HG03342 (cell line): ENCODE data around the gene CASK.
A peak's percentile ranks its signal among the peaks of the same experiment; 100 is the strongest.
"Not testable (repeated sequence)": the region's sequence is repeated elsewhere in the genome, so short reads cannot be mapped to it uniquely, and the experiment has no call there.

Experiments
- ATAC-seq: cut with Tn5 transposase; IDR thresholded peaks from one replicate; pipeline ENCODE4 v1.9.1; 2021; ENCODE audit warnings: mild to moderate bottlenecking, moderate library complexity; ENCODE audit not compliant: unreplicated experiment

Gene CASK

DNA sequence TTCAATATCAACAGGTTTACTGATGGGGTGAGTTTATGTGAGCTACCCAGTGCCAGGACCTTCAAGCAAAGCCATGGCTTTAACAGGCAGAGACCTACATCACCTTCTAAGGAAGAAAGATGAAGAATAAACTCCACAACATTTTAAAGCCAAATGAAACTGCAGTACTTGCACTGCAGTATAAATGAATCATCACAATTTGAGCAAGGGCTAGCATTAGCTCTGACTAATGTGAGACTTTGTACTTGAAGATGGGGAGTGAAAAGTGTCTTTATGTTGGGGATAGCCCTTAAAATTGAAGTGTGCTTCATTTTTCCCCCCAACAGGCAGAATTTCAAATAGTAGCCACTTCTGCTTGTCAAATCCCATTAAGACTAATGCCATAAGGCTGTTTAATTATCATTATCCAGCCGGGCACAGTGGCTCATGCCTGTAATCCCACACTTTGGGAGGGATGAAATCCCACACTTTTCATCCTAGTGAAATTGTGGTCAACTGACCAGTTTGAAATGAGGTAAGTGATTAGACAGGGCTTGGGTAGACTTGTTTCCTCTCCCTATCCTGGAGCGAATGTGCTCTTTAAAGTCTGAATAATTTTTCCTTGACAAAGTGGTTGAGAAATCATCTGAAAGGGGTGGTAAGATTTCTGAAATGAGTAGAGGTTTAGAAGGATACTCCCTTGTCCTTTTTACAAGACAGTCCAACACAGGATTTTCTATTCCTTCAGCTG lies 261.8 kb downstream of the CASK start:
- ATAC-seq, result no peak

DNA sequence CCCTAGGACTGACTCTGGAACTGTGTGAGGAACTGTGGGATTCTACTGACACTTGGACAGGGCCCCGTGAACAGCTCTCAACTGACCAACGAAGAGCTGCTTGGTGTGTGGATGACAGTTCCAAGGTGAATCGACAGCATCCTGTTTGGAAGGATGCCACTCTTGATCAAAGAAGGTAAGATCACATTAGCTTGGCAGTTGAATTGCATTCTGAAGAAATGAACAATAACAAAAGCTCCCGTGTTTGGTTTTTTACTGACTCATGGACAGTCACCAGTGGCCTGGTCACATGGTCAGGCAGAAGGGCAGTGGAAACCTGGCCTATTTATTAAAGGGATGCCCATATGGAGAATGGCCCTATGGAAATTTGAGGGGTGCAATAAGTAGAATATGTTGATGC lies 267.7 kb downstream of the CASK start:
- no peak for ATAC-seq

DNA sequence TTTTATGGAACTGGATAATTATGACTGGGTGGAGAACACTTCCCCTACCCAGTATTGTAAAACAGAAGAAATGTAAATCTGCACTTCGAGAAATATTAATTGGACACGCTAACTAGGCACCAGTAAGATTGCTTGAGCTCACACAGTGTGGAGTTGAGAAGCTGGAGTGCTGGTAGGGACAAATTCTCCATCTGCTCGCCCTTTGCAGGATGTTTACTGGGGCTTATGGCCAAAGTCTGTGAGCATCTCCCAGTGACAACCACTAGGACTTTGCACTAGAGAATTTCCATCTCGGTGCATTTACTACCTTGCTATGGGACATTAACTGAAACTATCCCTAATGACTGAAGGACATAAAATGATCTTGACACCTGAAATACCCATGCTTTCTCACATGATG lies 268.3 kb downstream of the CASK start:
- no peak for ATAC-seq

DNA sequence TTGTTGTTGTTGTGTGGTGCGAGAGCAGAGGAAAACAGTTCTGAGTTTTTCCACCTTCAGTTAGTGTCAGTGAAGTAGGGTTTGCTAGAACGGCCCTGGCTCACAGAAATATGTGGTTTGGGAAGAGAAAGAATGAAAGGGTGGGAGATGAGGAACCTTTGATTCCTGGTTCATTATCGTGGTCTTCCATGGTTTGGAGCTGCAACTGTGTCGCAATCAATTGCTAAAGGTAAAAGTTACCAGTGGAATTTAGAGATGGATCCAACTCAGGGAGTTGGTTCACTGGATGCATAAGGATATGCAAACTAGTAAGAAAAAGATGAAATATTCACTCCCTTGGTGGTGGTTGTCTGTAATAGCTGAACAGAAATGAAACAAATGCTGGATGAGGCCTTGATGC lies 270.2 kb downstream of the CASK start:
- no peak for ATAC-seq

DNA sequence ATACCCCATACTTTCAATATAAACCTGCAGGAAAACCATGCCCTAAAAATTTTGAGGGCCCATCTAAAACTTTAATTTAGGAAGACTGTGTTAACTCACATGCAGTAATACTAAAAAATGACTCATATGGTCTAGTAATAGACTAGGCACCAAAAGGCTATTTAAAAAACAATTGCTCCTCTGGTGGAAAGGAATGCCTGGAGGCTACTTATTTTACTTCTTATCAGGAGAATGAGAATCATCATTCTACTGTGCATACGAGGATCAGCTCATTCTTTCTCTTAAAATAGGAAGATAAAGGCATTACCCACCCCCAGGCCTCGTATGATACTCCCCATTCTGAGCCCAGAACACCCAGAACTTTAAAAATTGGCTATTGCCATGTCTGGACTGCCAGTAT lies 277.2 kb downstream of the CASK start:
- not testable (repeated sequence) for ATAC-seq

DNA sequence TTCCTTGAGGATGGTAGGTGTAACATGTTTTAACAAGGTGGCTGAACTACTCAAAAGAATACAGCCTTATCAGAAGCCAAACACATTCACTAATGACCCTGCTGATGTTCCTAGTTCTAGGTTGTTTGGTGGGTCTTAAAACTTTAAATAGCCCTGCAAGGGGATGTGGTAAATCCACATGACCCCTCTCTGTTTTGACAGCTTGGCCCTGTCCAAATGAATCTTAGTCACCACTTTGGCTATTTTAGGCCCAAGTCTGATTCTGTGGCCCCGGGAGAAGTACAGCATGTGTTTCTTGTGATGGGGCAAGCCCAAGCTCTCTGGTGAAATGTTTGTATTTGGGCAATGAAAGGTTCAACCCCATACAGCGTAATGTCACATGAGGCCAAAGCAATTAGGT lies 289.1 kb downstream of the CASK start:
- ATAC-seq, result no peak

DNA sequence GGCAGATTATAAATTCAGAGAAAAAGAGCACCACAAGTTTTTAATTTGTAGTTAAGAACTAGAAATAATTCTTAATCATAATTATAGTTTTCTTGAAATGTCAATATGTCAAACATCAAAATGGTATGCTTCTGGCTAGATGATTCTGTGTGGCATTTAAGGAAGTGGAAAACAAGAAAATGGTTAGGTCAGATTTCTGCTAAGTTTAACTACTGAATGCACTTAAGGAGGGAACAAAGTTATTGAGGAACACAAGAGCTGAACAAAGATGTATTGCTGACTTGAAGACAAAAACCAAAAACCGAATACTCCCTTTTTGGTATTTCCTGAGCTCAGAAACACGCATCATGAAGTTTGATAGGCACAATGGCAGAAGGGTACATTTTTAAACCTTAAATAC lies 293.3 kb downstream of the CASK start:
- no peak for ATAC-seq

DNA sequence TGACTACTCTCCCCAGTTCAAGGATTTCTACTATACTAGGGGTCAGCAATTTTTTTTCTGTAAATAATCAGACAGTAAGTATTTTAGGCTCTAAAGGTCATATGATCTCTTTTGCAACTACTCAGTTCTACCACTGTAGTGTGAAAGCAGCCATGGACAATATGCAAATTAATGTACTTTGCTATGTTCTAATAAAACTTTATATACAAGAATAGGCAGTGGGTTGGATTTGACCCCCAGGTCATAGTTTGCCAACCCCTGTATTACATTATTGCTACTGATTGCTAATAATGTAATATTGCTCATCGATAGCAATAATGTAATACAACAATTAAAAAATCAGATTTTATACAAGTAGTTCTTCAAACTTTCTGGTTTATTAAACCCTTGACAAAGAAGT lies 293.8 kb downstream of the CASK start:
- no peak for ATAC-seq

DNA sequence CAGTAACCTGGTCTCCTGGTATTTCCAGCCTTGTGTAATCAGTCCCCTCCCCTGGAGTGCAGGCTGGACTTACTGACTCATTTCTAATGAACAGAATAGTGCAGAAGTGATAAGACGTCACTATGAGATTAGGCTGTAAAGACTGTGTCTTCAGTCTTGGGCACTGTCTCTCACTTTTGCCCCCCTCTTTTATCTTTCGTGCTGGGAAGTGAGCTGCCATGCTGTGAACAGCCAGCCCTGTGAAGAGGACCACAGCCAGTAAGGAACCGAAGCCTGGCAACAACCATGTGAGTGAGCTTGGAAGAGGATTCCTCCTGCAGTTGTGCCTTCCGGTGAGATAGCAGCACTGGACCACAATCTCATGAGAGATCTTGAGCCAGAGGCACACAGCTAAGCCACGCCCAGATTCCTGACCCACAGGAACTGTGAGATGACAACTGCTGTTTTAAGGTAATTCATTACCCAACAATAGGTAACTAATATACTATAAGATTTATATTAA lies 302.1 kb downstream of the CASK start:
- ATAC-seq, result no peak

DNA sequence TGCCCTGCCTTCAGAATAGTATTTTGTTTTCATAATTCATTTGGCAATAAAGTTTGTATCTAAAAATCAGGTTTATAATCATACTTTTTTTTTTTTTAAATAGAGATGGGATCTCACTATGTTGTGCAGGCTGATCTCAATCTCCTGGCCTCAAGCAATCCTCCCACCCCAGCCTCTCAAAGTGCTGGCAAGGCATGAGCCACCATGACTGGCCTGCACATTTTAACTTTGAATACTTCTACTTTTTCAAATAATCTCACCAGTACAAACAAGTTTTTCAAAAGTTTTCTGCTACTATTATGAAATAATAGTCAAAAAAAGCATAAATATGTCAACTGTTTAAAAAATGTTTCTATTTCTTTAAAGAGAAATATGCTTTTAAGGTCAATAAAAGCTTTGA lies 304.1 kb downstream of the CASK start:
- ATAC-seq, result no peak

DNA sequence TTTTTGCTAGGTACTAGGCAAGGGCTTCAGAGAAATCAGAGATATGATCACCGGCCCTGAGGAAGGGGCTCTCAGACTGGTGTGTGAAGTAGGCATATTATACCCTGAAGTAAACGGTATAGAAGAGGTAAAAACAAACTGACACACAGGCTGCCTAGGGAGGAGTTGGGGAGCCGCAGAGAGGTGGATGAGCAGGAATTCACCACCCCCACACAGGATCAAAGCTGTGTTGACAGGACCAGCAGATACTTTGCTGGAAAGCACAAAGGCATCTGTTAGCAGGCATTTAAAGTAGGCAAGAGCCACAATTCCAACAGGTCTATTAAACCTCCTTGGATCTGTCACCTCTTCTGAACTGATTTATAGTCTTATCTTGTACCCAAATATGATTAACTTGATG lies 306.4 kb downstream of the CASK start:
- no peak for ATAC-seq

DNA sequence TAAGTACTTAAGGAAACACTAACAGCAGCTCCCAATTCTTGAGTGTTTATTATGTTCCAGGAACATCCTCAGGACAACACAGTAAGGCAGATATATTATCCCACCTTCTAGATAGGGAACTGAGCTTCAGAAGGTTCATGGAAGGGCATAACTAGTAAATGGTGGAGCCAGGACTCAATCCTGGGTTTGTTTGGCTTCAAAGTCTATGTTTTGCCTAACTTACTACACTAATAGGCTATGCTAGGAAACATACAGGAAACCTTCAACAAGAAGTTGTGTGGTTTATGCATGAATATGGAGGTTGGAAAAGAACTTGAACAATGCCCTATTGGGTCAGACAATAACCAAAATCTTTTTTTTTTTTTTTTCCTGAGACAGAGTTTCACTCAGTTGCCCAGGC lies 307.1 kb downstream of the CASK start:
- no peak for ATAC-seq

DNA sequence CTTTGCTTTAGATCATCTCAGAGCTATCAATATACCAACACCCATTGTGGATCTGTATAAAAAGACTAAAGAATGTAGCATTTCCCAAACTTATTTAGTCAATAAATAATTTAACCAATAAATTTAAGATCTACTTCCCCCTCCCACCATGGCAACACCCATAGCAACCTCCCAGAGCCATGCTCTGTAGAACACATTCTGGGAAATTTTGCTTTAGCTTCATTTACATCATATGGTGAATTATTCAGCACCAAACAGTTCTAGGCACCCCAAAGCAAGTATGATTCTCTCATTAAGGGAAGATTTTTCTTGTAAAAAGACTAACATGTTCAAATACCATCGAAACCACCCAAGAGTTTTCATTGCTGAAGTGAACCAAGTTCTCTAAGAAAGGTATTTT lies 315.1 kb downstream of the CASK start:
- ATAC-seq, result no peak

DNA sequence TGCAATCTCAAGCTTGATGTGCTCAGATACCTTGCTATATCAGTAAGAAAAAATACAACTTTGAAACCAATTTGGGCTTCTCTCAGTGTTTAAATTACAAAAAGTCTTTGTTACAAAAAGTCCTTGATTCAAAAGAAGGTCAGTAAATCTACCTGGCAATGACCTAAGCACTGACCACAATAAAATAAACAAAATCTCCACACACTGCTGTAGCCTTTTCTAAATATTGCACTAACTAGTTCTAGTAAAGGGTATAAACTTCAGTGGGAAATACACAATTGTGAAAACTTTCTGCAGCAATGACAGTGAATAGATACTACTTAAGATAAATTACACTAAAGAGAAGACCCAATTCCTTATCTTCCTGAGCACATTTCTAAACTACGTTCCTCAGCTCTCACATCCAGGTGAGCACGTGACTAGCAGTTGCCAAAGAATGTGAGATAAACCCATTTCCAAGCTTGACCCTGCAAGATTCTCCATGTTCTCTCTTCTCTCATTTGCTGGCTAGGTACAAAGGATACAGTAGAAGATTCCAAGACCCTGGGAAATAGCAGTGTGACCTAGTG lies 316.0 kb downstream of the CASK start:
- ATAC-seq, result no peak

DNA sequence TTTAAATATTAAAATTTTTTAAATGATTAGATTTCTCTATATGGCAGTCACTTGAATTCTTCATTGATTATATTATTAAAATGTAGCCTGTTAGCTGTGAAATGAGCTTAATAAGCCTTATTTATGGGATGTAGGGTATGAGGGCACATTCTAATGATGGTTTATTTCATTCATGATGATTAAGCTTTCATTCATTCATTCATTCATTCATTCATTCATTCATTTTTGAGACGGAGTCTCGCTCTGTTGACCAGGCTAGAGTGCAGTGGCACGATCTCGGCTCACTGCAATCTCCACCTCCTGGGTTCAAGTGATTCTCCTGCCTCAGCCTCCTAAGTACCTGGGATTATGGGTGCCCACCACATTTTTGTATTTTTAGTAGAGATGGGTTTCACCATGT lies 317.3 kb downstream of the CASK start:
- ATAC-seq, result not testable (repeated sequence)

DNA sequence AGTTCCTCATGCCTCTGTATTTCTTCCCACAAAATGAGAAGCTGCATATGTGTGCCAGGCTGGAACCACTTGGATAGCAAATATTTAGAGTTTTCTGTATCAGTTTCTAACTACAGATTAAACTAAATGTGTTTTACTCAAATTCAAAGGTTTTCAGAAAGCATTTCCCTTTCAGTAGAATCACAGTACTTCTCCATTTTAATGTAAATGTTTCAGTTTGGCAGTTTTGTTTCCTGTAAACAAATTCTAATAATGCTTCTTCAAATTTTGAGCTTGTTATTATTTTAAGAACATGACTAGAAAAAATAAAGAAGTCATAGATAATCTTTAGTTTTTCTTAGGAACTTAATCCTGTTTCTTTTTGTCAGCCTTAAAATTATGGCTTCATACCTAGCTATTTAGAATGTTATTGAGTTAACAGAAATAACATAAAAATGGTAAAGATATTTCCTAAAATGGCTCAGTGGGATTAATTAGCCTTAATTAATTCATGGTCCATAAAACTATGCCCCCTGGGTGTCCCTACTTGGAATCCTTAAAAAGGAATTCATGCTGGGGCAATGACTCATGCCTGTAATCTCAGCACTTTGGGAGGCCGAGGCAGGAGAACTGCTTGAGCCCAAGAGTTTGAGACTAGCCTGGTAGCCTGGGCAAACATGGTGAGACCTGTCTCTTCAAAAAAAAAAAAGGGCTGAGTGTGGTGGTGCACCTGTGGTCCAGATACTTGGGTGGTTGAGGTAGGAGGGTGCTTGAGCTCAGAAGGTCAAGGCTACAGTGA lies 318.4 kb downstream of the CASK start:
- no peak for ATAC-seq

DNA sequence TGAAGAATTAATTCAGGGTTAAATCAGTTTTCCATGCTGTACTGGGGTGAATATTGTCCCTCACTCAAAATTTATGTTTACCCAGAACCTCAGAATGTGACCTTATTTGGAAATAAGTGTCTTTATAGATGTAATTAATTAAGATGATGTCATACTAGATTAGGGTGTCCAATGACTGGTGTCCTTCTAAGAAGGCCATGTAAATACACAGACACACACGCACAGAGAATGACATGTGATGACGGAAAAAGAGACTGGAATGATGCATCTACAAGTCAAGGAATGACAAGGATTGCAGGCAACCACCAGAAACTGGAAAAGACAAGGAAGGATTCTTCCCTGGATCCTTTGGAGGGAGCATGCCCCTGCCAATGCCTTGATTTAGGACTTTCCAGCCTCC lies 319.2 kb downstream of the CASK start:
- ATAC-seq, result no peak

DNA sequence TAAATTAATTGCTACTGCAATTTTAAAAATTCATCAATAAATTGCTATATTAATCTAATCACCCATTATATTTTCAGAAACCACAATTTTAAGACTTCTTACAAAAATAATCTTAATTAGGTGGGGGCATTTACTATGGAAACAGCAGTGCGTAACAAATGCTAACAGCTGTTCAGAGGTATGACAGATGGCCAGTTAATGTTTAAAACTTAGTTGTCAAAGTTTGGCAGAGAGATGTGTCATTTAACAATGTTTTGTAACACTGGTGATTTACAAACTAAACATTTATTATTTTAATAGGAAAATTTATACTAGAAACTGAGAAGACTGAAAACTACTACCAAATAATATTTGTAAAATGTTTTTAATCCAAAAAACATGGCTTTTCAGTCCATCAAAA lies 319.8 kb downstream of the CASK start:
- ATAC-seq, result no peak

DNA sequence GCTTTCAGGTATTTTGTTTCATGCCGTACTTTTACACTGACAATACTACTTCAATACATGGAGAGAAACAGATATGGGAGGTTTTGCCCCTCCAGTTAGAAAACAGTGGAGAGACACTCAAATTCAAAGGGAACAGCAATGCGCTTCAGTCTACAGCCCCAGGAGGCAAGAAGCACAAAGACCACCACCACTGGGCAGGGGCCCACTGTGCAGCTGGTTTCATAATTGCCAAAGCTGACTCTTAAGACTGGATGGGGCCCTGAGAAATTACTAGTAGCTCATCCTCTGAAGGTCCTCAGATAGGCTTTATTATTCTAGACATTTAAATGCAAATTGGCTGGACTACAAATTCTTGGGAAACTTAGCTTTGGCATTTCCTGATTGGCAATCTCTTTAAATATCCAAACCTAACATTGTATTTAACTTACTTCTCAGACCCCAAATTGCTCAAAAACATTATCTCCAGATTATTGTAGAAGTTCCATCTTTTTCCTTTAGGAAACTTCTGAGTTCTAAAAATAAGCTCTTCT lies 320.5 kb downstream of the CASK start:
- no peak for ATAC-seq

DNA sequence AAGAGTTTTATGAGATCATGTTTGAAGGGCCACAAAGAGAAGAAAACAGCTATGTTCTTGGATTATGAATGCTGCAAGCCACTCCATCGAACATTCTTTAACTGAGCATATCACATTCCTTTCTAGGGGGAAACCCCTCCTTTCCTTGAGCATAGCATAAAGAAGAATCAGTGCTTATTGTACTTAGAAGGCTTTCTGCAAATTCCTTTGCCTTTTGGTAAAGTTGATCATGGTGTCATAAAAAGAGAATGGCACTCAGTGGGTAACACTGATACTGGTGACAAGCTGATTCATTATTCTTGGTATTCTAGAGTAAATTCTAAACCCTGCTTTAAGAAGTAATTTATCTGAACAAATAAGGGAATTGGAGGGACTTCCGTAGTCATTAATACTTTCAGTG lies 323.1 kb downstream of the CASK start:
- ATAC-seq, result no peak

DNA sequence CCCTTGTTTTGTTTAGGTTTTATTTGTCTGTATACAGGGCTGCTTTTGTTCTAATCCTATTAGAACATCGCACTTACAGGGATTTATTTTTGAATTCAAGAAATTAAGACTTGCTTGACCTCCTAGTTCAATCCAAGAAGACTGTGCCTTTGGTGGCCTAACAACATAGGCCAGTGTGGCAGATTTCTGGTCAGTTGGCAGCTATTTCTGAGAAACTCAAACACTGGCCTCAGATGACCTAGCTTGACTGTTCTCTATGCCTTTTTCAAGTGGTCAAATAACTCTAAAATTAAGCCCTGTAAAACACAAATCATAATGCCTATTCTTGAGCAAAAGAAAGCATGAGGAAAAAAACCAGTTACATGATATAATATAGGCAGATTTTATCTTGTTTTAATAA lies 323.8 kb downstream of the CASK start:
- ATAC-seq, result no peak

DNA sequence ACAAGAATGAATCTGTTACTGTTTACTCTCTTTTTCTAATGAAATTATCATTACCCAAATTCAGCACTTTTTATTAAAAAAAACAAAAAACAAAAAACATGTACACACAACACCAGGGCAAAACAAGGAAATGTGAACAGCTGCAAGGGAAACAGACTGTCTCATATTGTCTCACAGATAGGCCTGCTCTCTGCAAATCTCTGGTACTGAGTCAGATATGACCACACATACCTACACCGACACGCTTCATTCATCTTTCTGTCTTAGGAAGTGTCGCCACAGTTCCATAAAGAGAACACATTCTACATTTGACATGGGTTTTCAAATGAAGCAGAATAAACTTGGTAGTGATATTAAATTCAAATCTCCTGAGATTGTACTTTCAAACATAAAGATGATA lies 326.8 kb downstream of the CASK start:
- peak; percentile 97 for ATAC-seq
